Panc1 (cell line): ENCODE measurements around the gene MZB1. TPM values are rescaled to one million over a fixed set of nuclear protein-coding genes. Genes with fewer than 3 reads are reported as not detected.

Experiments
- ATAC-seq: fragments of 200-7000 bp; cut with Tn5 transposase; 2 replicates; pipeline ENCODE4 v1.9.1; 2020; ENCODE audit warnings: mild to moderate bottlenecking, moderate library complexity
- BruUV-seq: library from RNA; stranded (reverse); fragments of 400-500 nt; replicated peaks from 2 replicates; lab custom pipeline; 2021; lab: Mats Ljungman, UMichigan
- CTCF ChIA-PET: fragments of 300-600 bp; sonication (Branson Sonifier 250); formaldehyde crosslinking; loops from one replicate; lab custom pipeline; 2022; ENCODE audit warnings: antibody characterized with exemption; lab: Charles Lee
- POLR2A ChIA-PET: fragments of 300-600 bp; sonication (Branson Sonifier 250); formaldehyde crosslinking; loops from one replicate; lab custom pipeline; 2022; ENCODE audit warnings: antibody characterized with exemption; lab: Charles Lee
- DNase-seq: peaks from one replicate; pipeline ENCODE4 v3.0.0-alpha.2; 2010; ENCODE audit warnings: low read depth, low spot score
- H3K27ac ChIP-seq: 2 replicates; pipeline ENCODE4 v1.5.1; 2011; ENCODE audit warnings: mild to moderate bottlenecking, low read length, inconsistent platforms
- H3K27me3 ChIP-seq: fragments of 200-500 bp; sonication (Bioruptor generic); 2 replicates; pipeline ENCODE4 v1.6.0; 2014; ENCODE audit warnings: low read length, inconsistent platforms; ENCODE audit not compliant: control insufficient read depth, insufficient read depth
- H3K36me3 ChIP-seq: fragments of 200-500 bp; sonication (Bioruptor generic); 2 replicates; pipeline ENCODE4 v1.5.1; 2014; ENCODE audit warnings: inconsistent platforms, mild to moderate bottlenecking, low read length, moderate library complexity; ENCODE audit not compliant: control insufficient read depth, insufficient read depth
- H3K4me1 ChIP-seq: 2 replicates; pipeline ENCODE4 v1.5.1; 2011; ENCODE audit warnings: inconsistent platforms, mild to moderate bottlenecking, low read length, moderate library complexity; ENCODE audit not compliant: control insufficient read depth, insufficient read depth
- H3K4me3 ChIP-seq, 2 experiments: 2 replicates each; pipeline ENCODE4 v1.5.1; 2011 to 2012; ENCODE audit warnings: low read depth in 2 of 2, low read length in 2 of 2, mild to moderate bottlenecking in 2 of 2, inconsistent platforms in 1 of 2, moderate library complexity in 1 of 2
- H3K9me3 ChIP-seq: fragments of 200-500 bp; sonication (Bioruptor generic); 2 replicates; pipeline ENCODE4 v1.5.1; 2014; ENCODE audit warnings: low read depth, mild to moderate bottlenecking, inconsistent platforms, low read length, moderate library complexity; ENCODE audit not compliant: control insufficient read depth, insufficient read depth
- CTCF ChIP-seq: fragments of 450-650 bp; IDR thresholded peaks from 2 replicates; pipeline ENCODE4 v1.5.1; 2017; ENCODE audit warnings: mild to moderate bottlenecking
- POLR2AphosphoS5 ChIP-seq: IDR thresholded peaks from 2 replicates; pipeline ENCODE4 v1.6.1; 2012; ENCODE audit warnings: mild to moderate bottlenecking, low read depth, low read length, moderate library complexity
- REST ChIP-seq, 2 experiments: IDR thresholded peaks; 2 replicates each; pipeline ENCODE4 v1.6.1; 2011 to 2012; ENCODE audit warnings: low read depth in 2 of 2, control low read depth in 1 of 2, low read length in 1 of 2, mild to moderate bottlenecking in 1 of 2, moderate library complexity in 1 of 2; ENCODE audit not compliant: insufficient read depth in 1 of 2
- SIN3A ChIP-seq: IDR thresholded peaks from 2 replicates; pipeline ENCODE4 v1.6.1; 2012; ENCODE audit warnings: low read depth, mild to moderate bottlenecking, low read length, moderate library complexity, borderline replicate concordance; ENCODE audit not compliant: insufficient read depth
- TCF7L2 ChIP-seq: IDR thresholded peaks from 2 replicates; pipeline ENCODE4 v1.6.1; 2011; ENCODE audit warnings: mild to moderate bottlenecking, low read depth, low read length, inconsistent platforms
- in situ Hi-C: cut with HindIII; loops from 2 replicates; pipeline ENCODE4 v1.10.0; 2016; ENCODE audit warnings: low sequenced_read_pairs, low pct_unique_long_range_greater_than_20kb
- intact Hi-C: fragments of 100-400 bp; cut with micrococcal nuclease; formaldehyde crosslinking; loops from one replicate; pipeline ENCODE4 v1.10.0; 2022; ENCODE audit not compliant: unreplicated experiment
- total RNA-seq: library from RNA; stranded (reverse); gene quantifications from one replicate; pipeline ENCODE4 v1.2.1, GENCODE V29; 2021; ENCODE audit not compliant: unreplicated experiment

The MZB1 gene
- total RNA-seq, 1 experiment from 2014 or later: 0.49 TPM

- intact Hi-C loops (no loop called here), in situ Hi-C loops (no loop called here)
- Histone ChIP-seq H3K27ac (peak within 1 kb of the TSS; percentile 98), H3K9me3 (no peaks in the 10 kb centered on the region), H3K4me1 (peaks cover 12% of the 10 kb centered on the region), H3K27me3 (no peaks in the 10 kb centered on the region), H3K36me3 (peaks cover 3% of the 10 kb centered on the region; the same call in 1 of the 2 replicates), H3K4me3 (peak within 1 kb of the TSS; percentile 82 to 98)
- no TSS peak for BruUV-seq
- peak; percentile 83; the same call in 1 of the 2 replicates for TF ChIP-seq SIN3A
- peak; percentile 34; the same call in 1 of the 2 replicates for TF ChIP-seq TCF7L2
- peak; percentile 92 for TF ChIP-seq CTCF
- TF ChIP-seq REST (IDR thresholded peaks at IDR 0.05; ENCODE audit: insufficient read depth in 1 of 2, low read depth in 2 of 2, low read length in 1 of 2): no peak
- TF ChIP-seq POLR2AphosphoS5: peak; percentile 80
- ChIA-PET CTCF (interaction anchor here (0.6 kb wide), 1 partner anchor 755 kb away, joined by 3 read pairs; no protein-coding TSS in a partner anchor), POLR2A (interaction anchor here (0.5 to 1.3 kb wide), 15 partner anchors 9 to 880 kb away, joined by 3 to 11 read pairs (median 5); partner anchors contain the start of genes MATR3 and SIL1)
- ATAC-seq (peak; percentile 93), DNase-seq (peak; percentile 85)
Measured at GRCh38 chr5:139341689-139342422, 47.9 kb downstream of the MZB1 start, which contains the start of gene PAIP2. PAIP2 (plus strand) TSS chr5:139341854; CDS start chr5:139363785, 21,931 bp downstream.

- H3K4me3 ChIP-seq: peak overlapping the region; percentile 82 to 98
- H3K9me3 ChIP-seq: no peaks in the 10 kb centered on the region
- no peak for TF ChIP-seq TCF7L2
- no peak for TF ChIP-seq CTCF
- no peak for TF ChIP-seq SIN3A
- TF ChIP-seq POLR2AphosphoS5: no peak
- no peak for TF ChIP-seq REST (IDR thresholded peaks at IDR 0.05; ENCODE audit: insufficient read depth in 1 of 2, low read depth in 2 of 2, low read length in 1 of 2)
- in situ Hi-C loops: no loop called here
- ATAC-seq (no peak), DNase-seq (no peak)
- peaks cover 12% of the 10 kb centered on the region for H3K4me1 ChIP-seq
- POLR2A ChIA-PET: interaction anchor here (0.5 to 1.3 kb wide), 4 partner anchors 9 to 70 kb away, joined by 3 to 6 read pairs (median 4); partner anchors contain the start of gene MATR3
- BruUV-seq: no TSS peak
- H3K27ac ChIP-seq: peak overlapping the region; percentile 66
- no peaks in the 10 kb centered on the region for H3K27me3 ChIP-seq
- peaks cover 3% of the 10 kb centered on the region; the same call in 1 of the 2 replicates for H3K36me3 ChIP-seq
- intact Hi-C loops: no loop called here
- CTCF ChIA-PET: interaction anchor here (0.6 kb wide), 1 partner anchor 73 kb away, joined by 3 read pairs; no protein-coding TSS in a partner anchor
Measured at GRCh38 chr5:139341187-139341688, 48.5 kb downstream of the MZB1 start.
